ENCODE data around the gene DXO.

The DXO gene

DNA sequence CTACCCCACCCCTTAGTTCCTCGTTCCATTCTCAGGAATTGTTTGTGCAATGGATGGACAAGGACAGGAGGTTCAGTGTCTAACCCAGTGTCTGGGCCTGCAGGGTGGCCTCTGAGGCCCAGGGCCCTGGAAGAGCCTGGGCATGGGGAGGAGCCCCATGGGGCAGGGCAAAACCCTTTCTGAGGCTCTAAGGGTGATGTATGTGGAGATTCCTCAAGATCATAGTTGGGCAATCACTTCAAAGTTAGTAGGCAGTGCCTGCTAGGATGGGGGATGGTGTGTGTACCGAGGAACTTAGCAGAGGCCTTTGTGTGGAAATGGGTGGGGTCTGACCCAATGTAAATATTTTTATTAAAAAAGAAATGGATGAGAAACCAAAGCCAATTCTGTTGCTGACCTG lies 51.1 kb downstream of the DXO start:
- no peak for DNase-seq
